Neural cell (in vitro differentiated cells): Measurements from ENCODE around the gene NEDD4L. TPM values are rescaled to one million over a fixed set of nuclear protein-coding genes. Genes with fewer than 3 reads are reported as not detected.

Source experiments
- H2AFZ ChIP-seq: fragments of 200-600, 300-800 bp; sonication (generic), shearing (Covaris generic); 2 replicates; pipeline ENCODE4 v1.6.0; 2014; ENCODE audit warnings: low read depth, mild to moderate bottlenecking, antibody characterized with exemption, low read length, moderate library complexity
- H3F3A ChIP-seq: fragments of 200-600 bp; shearing (Covaris generic); 2 replicates; pipeline ENCODE4 v1.6.1; 2016; ENCODE audit warnings: mild to moderate bottlenecking, moderate library complexity, mixed read lengths, antibody characterized with exemption, low read length; ENCODE audit not compliant: insufficient read depth, poor library complexity, severe bottlenecking
- H3K27ac ChIP-seq: fragments of 200-600, 300-800 bp; sonication (generic), shearing (Covaris generic); 2 replicates; pipeline ENCODE4 v1.5.1; 2014; ENCODE audit warnings: mild to moderate bottlenecking, low read length, moderate library complexity
- H3K27me3 ChIP-seq: fragments of 300-800, 200-600 bp; sonication (generic), shearing (Covaris generic); 2 replicates; pipeline ENCODE4 v1.6.0; 2014; ENCODE audit warnings: mild to moderate bottlenecking, low read depth, low read length, moderate library complexity; ENCODE audit not compliant: insufficient read depth
- H3K36me3 ChIP-seq: fragments of 300-800, 200-600 bp; sonication (generic), shearing (Covaris generic); 2 replicates; pipeline ENCODE4 v1.5.1; 2014; ENCODE audit warnings: mild to moderate bottlenecking, antibody characterized with exemption, low read length, moderate library complexity; ENCODE audit not compliant: insufficient read depth
- H3K4me2 ChIP-seq: fragments of 300-800, 200-600 bp; sonication (generic), shearing (Covaris generic); 2 replicates; pipeline ENCODE4 v1.6.0; 2014; ENCODE audit warnings: mild to moderate bottlenecking, low read length
- H3K4me3 ChIP-seq: fragments of 300-800, 200-600 bp; sonication (generic), shearing (Covaris generic); 2 replicates; pipeline ENCODE4 v1.5.1; 2014; ENCODE audit warnings: mild to moderate bottlenecking, low read length, moderate library complexity
- H3K79me2 ChIP-seq: fragments of 200-600 bp; shearing (Covaris generic); replicated peaks from 2 replicates; pipeline ENCODE4 v1.6.0; 2014; ENCODE audit warnings: mild to moderate bottlenecking, low read length, moderate library complexity; ENCODE audit not compliant: insufficient read depth
- H3K9ac ChIP-seq: fragments of 300-800, 200-600 bp; sonication (generic), shearing (Covaris generic); 2 replicates; pipeline ENCODE4 v1.6.1; 2016; ENCODE audit warnings: mild to moderate bottlenecking, low read length, mixed read lengths
- H3K9me2 ChIP-seq: fragments of 200-600 bp; shearing (Covaris generic); 2 replicates; pipeline ENCODE4 v1.6.1; 2016; ENCODE audit warnings: mild to moderate bottlenecking, low read length, mixed read lengths; ENCODE audit not compliant: insufficient read depth
- H3K9me3 ChIP-seq: fragments of 200-600, 300-800 bp; sonication (generic), shearing (Covaris generic); 2 replicates; pipeline ENCODE4 v1.6.1; 2016; ENCODE audit warnings: mild to moderate bottlenecking, mixed run types, low read length, moderate library complexity, mixed read lengths
- H4K20me1 ChIP-seq: fragments of 200-600 bp; shearing (Covaris generic); 2 replicates; pipeline ENCODE4 v1.6.1; 2016; ENCODE audit warnings: mild to moderate bottlenecking, mixed run types; ENCODE audit not compliant: insufficient read depth
- CTCF ChIP-seq: fragments of 450-650 bp; IDR thresholded peaks from 2 replicates; pipeline ENCODE4 v1.5.1; 2014; ENCODE audit warnings: antibody characterized with exemption, mild to moderate bottlenecking, moderate library complexity; ENCODE audit not compliant: poor library complexity, severe bottlenecking
- EP300 ChIP-seq: fragments of 450-650 bp; conservative IDR thresholded peaks from 2 replicates; pipeline ENCODE4 v1.6.1; 2014; ENCODE audit warnings: antibody characterized with exemption, mild to moderate bottlenecking, moderate library complexity; ENCODE audit not compliant: poor library complexity, severe bottlenecking
- EZH2 ChIP-seq: fragments of 200-600, 300-800 bp; shearing (Covaris generic), sonication (generic); IDR thresholded peaks from 2 replicates; pipeline ENCODE4 v1.6.1; 2014; ENCODE audit warnings: antibody characterized with exemption, low read length, borderline replicate concordance, mild to moderate bottlenecking; ENCODE audit not compliant: insufficient read depth, poor library complexity, severe bottlenecking
- MXI1 ChIP-seq: fragments of 450-650 bp; conservative IDR thresholded peaks from 2 replicates; pipeline ENCODE4 v1.6.1; 2014; ENCODE audit warnings: antibody characterized with exemption, mild to moderate bottlenecking; ENCODE audit not compliant: poor library complexity, severe bottlenecking
- POLR2AphosphoS5 ChIP-seq: IDR thresholded peaks from 2 replicates; pipeline ENCODE4 v1.6.1; 2012
- RAD21 ChIP-seq: fragments of 450-650 bp; conservative IDR thresholded peaks from 2 replicates; pipeline ENCODE4 v1.6.1; 2014; ENCODE audit warnings: antibody characterized with exemption, mild to moderate bottlenecking, moderate library complexity
- REST ChIP-seq: IDR thresholded peaks from 2 replicates; pipeline ENCODE4 v1.6.1; 2012; ENCODE audit warnings: borderline replicate concordance
- SMC3 ChIP-seq: fragments of 450-650 bp; conservative IDR thresholded peaks from 2 replicates; pipeline ENCODE4 v1.6.1; 2014; ENCODE audit warnings: antibody characterized with exemption, mild to moderate bottlenecking, moderate library complexity; ENCODE audit not compliant: poor library complexity
- TAF1 ChIP-seq: IDR thresholded peaks from 2 replicates; pipeline ENCODE4 v1.6.1; 2012; ENCODE audit warnings: low read depth
- polyA plus RNA-seq: library from polyadenylated mRNA; depleted of rRNA; stranded (reverse); fragments of >200 nt; gene quantifications from 2 replicates; pipeline ENCODE4 v1.2.3, GENCODE V29; 2014

NEDD4L gene
- polyA plus RNA-seq, 1 donor from 2014 or later, result 97.9 TPM

- H3K9ac ChIP-seq, result no peak overlapping the region
- no peaks in the 10 kb centered on the region for H3K79me2 ChIP-seq
- H3K27me3 ChIP-seq, result no peaks in the 10 kb centered on the region
- H3K9me3 ChIP-seq, result no peaks in the 10 kb centered on the region
- no peaks in the 10 kb centered on the region for H3K9me2 ChIP-seq
- H4K20me1 ChIP-seq, result no peaks in the 10 kb centered on the region
- H3K4me2 ChIP-seq, result no peak overlapping the region
- no peak overlapping the region for H3K27ac ChIP-seq
- H2AFZ ChIP-seq, result no peak overlapping the region
- TF ChIP-seq CTCF, result no peak
- no peak for TF ChIP-seq REST
- no peak for TF ChIP-seq EZH2
- no peak for TF ChIP-seq TAF1
- TF ChIP-seq RAD21, result no peak
- TF ChIP-seq MXI1, result no peak
- no peak for TF ChIP-seq POLR2AphosphoS5
- TF ChIP-seq SMC3, result no peak
- TF ChIP-seq EP300, result no peak
- no peaks in the 10 kb centered on the region for H3K36me3 ChIP-seq
- no peaks in the 10 kb centered on the region for H3F3A ChIP-seq
- no peak overlapping the region for H3K4me3 ChIP-seq
Measured at GRCh38 chr18:58020567-58021107, 23.4 kb upstream of the NEDD4L start.

GRCh38 chr18:58021504-58021903, 22.5 kb upstream of the NEDD4L start:
- Histone ChIP-seq H4K20me1 (no peaks in the 10 kb centered on the region), H3K4me3 (no peak overlapping the region), H3K9ac (no peak overlapping the region), H3K27me3 (no peaks in the 10 kb centered on the region), H3K9me3 (no peaks in the 10 kb centered on the region), H3F3A (no peaks in the 10 kb centered on the region), H3K79me2 (no peaks in the 10 kb centered on the region), H3K27ac (no peak overlapping the region), H2AFZ (no peak overlapping the region), H3K4me2 (no peak overlapping the region), H3K36me3 (no peaks in the 10 kb centered on the region), H3K9me2 (no peaks in the 10 kb centered on the region)
- TF ChIP-seq RAD21 (no peak), EZH2 (no peak), TAF1 (no peak), MXI1 (no peak), REST (no peak), EP300 (no peak), POLR2AphosphoS5 (no peak), CTCF (no peak), SMC3 (no peak)
